Spinal cord (tissue), 10 donors: ENCODE data around the gene BCL2L11. TPM values are rescaled to one million over a fixed set of nuclear protein-coding genes. Genes with fewer than 3 reads are reported as not detected.

Experiments used
- DNase-seq, 6 donors: peaks; one replicate each; pipeline versions ENCODE4 v3.0.0 to v3.0.0-alpha.2; 2013 to 2015; ENCODE audit warnings: low spot score in 6 of 6, low read depth in 4 of 6
- H3K27ac ChIP-seq: one replicate; pipeline ENCODE4 v1.5.1; 2013; ENCODE audit warnings: low read depth, low read length, control low read depth
- H3K27me3 ChIP-seq: one replicate; pipeline ENCODE4 v1.6.1; 2013; ENCODE audit warnings: low read length; ENCODE audit not compliant: control insufficient read depth, insufficient read depth
- H3K36me3 ChIP-seq: one replicate; pipeline ENCODE4 v1.6.1; 2013; ENCODE audit warnings: low read length; ENCODE audit not compliant: control insufficient read depth, insufficient read depth
- H3K4me1 ChIP-seq: one replicate; pipeline ENCODE4 v1.6.1; 2013; ENCODE audit warnings: low read length; ENCODE audit not compliant: control insufficient read depth, insufficient read depth
- H3K4me3 ChIP-seq: one replicate; pipeline ENCODE4 v1.5.1; 2013; ENCODE audit warnings: low read depth, low read length, control low read depth
- H3K9me3 ChIP-seq: one replicate; pipeline ENCODE4 v1.6.1; 2013; ENCODE audit warnings: low read length; ENCODE audit not compliant: control insufficient read depth, insufficient read depth
- WGBS: methylation state at CpG from one replicate; pipeline ENCODE4 v1.1.5; 2013; ENCODE audit warnings: missing lambda C conversion rate; ENCODE audit not compliant: insufficient coverage; 5-methylcytosine and 5-hydroxymethylcytosine counted together
- polyA plus RNA-seq, 2 donors: library from polyadenylated mRNA; unstranded; fragments of 120-200 nt; gene quantifications; one replicate each; pipeline ENCODE4 v1.2.1, GENCODE V29; 2013; ENCODE audit not compliant: insufficient read length in 2 of 2
- total RNA-seq, 2 donors: library from RNA; depleted of rRNA in 1 of 2; stranded (reverse); fragments of 120-200 nt in 1 of 2; fragments of >200 nt in 1 of 2; gene quantifications; one replicate each; pipeline versions ENCODE4 v1.2.3 to v1.2.4, GENCODE V29; 2013 to 2014
- donor health status: healthy.

Gene BCL2L11
- total and polyA plus RNA-seq, 4 donors: 9.7 to 17.7 (median 13.4) TPM

DNA sequence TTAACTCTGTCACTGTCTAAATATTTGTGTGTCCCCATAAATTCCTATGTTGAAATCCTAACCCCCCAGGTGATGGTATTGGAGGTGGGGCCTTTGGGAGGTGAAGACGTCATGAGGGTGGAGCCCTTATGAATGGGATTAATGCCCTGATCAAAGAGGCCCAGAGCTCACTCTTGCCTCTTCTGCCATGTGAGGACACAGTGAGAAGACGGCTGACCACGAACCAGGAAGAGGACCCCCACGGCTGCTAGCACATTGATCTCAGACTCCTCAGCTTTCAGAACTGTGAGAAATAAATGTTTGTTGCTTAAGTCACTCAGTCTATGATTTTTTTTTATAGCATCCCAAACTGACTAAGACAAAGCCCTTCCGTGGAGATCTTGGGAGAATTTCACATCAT is 71.2 kb downstream of the BCL2L11 start:
- no peak overlapping the region for H3K27ac ChIP-seq
- no peaks in the 10 kb centered on the region for H3K36me3 ChIP-seq
- H3K9me3 ChIP-seq: no peaks in the 10 kb centered on the region
- WGBS: 93% methylated on average over 3 of the region's 5 CpGs
- H3K27me3 ChIP-seq: no peaks in the 10 kb centered on the region
- no peak overlapping the region for H3K4me3 ChIP-seq
- no peaks in the 10 kb centered on the region for H3K4me1 ChIP-seq
- DNase-seq: no peak

DNA sequence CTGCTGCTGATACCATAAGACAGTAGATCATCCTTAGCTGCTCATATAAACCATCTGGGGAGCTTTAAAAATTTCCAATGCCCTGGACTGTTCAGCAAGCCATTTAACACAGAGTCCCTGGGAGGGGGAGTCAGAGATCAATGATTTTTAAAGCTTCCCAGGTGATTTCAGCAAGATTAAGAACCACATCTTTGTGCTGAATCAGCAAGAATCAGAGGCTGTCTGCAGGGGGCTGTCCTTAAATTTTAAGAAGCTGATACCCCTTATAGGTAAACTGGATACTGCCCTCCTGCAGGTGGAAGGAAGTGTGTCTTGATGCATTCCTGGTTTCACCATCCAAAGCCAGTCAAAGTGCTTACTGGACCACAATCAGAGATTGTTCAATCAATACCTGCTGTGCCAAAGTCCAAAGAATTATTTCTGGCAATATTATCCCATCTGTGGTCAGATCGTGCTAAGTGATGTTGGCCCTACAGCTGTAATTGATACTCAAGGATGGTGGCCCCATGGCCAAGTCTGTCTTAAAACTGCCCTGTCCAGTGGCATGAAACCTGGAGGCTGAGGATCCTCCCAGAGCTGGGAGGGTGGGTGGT is 72.2 kb downstream of the BCL2L11 start:
- DNase-seq: no peak
- Histone ChIP-seq H3K27me3 (no peaks in the 10 kb centered on the region), H3K27ac (no peak overlapping the region), H3K4me3 (no peak overlapping the region), H3K36me3 (no peaks in the 10 kb centered on the region), H3K4me1 (no peaks in the 10 kb centered on the region), H3K9me3 (no peaks in the 10 kb centered on the region)
- WGBS: 88% methylated on average over 1 of the region's 1 CpG

GRCh38 chr2:111194835-111195621 is 74.3 kb downstream of the BCL2L11 start:
- H3K27me3 ChIP-seq: no peaks in the 10 kb centered on the region
- DNase-seq: no peak
- 89% methylated on average over 5 of the region's 8 CpGs for WGBS
- no peak overlapping the region for H3K4me3 ChIP-seq
- H3K27ac ChIP-seq: no peak overlapping the region
- H3K4me1 ChIP-seq: no peaks in the 10 kb centered on the region
- no peaks in the 10 kb centered on the region for H3K36me3 ChIP-seq
- no peaks in the 10 kb centered on the region for H3K9me3 ChIP-seq

- Histone ChIP-seq H3K4me1 (no peaks in the 10 kb centered on the region), H3K27ac (no peak overlapping the region), H3K4me3 (no peak overlapping the region), H3K36me3 (no peaks in the 10 kb centered on the region), H3K9me3 (no peaks in the 10 kb centered on the region), H3K27me3 (no peaks in the 10 kb centered on the region)
- WGBS: 87% methylated on average over 7 of the region's 7 CpGs
- no peak for DNase-seq
Measured at GRCh38 chr2:111196435-111196834, 75.7 kb downstream of the BCL2L11 start.

DNA sequence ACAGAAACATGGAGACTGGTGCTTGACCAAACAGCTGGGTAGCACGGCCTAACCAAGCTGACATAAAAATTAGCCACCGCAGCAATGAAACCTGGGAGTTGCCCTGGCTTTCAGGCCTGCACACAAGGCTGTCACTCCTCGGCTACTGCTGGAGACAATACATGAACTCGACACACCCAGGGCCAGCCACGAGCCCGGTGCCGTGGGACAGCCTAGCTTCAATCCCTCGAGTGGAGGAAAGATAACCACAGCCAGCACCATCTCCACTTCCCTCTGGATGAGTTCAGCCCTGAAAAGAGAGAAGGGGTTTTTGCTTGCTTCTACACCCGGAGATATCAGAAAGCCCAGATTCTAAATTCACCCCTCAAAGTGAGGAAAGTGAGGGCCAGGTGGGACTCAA is 78.0 kb downstream of the BCL2L11 start:
- Histone ChIP-seq H3K27ac (no peak overlapping the region), H3K4me1 (no peaks in the 10 kb centered on the region), H3K27me3 (no peaks in the 10 kb centered on the region), H3K4me3 (no peak overlapping the region), H3K9me3 (no peaks in the 10 kb centered on the region), H3K36me3 (no peaks in the 10 kb centered on the region)
- DNase-seq: no peak
- 82% methylated on average over 5 of the region's 9 CpGs for WGBS

- Histone ChIP-seq H3K9me3 (no peaks in the 10 kb centered on the region), H3K4me1 (no peaks in the 10 kb centered on the region), H3K36me3 (no peaks in the 10 kb centered on the region), H3K4me3 (no peak overlapping the region), H3K27me3 (no peaks in the 10 kb centered on the region), H3K27ac (no peak overlapping the region)
- DNase-seq: no peak
- 82% methylated on average over 10 of the region's 10 CpGs for WGBS
Measured at GRCh38 chr2:111199840-111200239, 79.1 kb downstream of the BCL2L11 start.

DNA sequence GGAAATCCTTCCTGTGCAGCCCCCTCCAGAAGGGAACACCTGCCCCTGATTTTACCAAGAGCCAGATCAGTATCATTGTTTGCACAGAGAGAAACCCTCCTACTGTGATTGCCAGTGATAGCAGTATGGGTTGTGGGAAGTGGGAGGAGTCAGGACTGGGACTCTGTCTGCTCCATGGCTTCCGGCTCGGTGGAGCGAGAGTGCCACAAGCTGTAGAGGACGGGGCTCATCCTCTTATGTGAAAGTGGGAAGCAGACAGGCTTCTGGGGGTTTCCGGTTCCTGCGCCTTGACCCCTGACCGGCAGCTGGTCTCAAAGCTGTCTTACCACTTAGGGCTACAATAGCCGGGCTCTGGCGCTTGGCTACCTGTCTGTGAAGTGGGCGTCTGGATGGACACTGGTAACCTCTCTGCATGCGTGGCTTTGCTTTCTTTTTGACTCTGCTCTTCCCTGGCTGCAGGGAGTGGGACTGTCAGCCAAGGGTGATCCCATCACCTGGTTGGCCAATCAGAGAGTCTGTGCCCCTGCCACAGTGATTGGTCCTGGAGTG is 79.7 kb downstream of the BCL2L11 start:
- no peaks in the 10 kb centered on the region for H3K27me3 ChIP-seq
- no peak overlapping the region for H3K4me3 ChIP-seq
- WGBS: 91% methylated on average over 9 of the region's 11 CpGs
- H3K4me1 ChIP-seq: no peaks in the 10 kb centered on the region
- no peak for DNase-seq
- H3K27ac ChIP-seq: no peak overlapping the region
- H3K9me3 ChIP-seq: no peaks in the 10 kb centered on the region
- H3K36me3 ChIP-seq: no peaks in the 10 kb centered on the region

DNA sequence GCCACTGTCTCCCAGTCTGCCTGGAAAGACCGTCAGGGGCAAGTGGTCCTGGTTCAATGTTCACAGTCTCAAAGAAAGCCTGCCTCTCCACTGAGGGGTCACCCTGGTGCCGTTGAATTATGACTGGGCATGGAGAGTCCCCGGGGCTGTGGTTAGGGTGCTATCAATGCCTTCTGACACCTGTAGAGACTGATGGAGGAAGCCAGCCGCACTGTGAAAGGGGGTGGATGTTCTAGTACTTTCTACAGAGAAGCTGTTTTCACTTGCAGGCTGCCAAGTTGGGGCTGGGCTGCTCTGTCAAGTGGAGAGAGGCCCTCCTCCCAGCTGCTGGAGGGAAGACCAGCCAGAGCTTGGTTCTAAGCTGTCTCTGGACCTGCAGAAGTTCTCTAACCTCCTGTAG is 80.5 kb downstream of the BCL2L11 start:
- H3K36me3 ChIP-seq: no peaks in the 10 kb centered on the region
- H3K27ac ChIP-seq: no peak overlapping the region
- H3K4me3 ChIP-seq: no peak overlapping the region
- no peaks in the 10 kb centered on the region for H3K9me3 ChIP-seq
- no peaks in the 10 kb centered on the region for H3K27me3 ChIP-seq
- 88% methylated on average over 4 of the region's 4 CpGs for WGBS
- no peak for DNase-seq
- H3K4me1 ChIP-seq: no peaks in the 10 kb centered on the region

- 100% methylated on average over 1 of the region's 2 CpGs for WGBS
Measured at GRCh38 chr2:111202266-111203040, 81.7 kb downstream of the BCL2L11 start.

More at GRCh38 chr2:111202266-111203040, 81.7 kb downstream of the BCL2L11 start:
- DNase-seq: no peak
- no peaks in the 10 kb centered on the region for H3K36me3 ChIP-seq
- H3K27ac ChIP-seq: no peak overlapping the region
- no peaks in the 10 kb centered on the region for H3K9me3 ChIP-seq
- H3K4me1 ChIP-seq: no peaks in the 10 kb centered on the region
- H3K27me3 ChIP-seq: no peaks in the 10 kb centered on the region
- H3K4me3 ChIP-seq: no peak overlapping the region
